Stimulated activated CD4-positive, alpha-beta T cell treated with anti-CD3 and anti-CD28 coated beads, Interleukin-2, amount 100 ng/mL, for 48 hours (primary cell): ENCODE measurements around the gene CCM2L.
"Not testable (repeated sequence)": the region's sequence is repeated elsewhere in the genome, so short reads cannot be mapped to it uniquely, and the experiment has no call there.

ENCODE experiments used
- DNase-seq, 2 donors: peaks; one replicate each; pipeline ENCODE4 v3.0.0-alpha.2; 2020

The CCM2L gene

DNA sequence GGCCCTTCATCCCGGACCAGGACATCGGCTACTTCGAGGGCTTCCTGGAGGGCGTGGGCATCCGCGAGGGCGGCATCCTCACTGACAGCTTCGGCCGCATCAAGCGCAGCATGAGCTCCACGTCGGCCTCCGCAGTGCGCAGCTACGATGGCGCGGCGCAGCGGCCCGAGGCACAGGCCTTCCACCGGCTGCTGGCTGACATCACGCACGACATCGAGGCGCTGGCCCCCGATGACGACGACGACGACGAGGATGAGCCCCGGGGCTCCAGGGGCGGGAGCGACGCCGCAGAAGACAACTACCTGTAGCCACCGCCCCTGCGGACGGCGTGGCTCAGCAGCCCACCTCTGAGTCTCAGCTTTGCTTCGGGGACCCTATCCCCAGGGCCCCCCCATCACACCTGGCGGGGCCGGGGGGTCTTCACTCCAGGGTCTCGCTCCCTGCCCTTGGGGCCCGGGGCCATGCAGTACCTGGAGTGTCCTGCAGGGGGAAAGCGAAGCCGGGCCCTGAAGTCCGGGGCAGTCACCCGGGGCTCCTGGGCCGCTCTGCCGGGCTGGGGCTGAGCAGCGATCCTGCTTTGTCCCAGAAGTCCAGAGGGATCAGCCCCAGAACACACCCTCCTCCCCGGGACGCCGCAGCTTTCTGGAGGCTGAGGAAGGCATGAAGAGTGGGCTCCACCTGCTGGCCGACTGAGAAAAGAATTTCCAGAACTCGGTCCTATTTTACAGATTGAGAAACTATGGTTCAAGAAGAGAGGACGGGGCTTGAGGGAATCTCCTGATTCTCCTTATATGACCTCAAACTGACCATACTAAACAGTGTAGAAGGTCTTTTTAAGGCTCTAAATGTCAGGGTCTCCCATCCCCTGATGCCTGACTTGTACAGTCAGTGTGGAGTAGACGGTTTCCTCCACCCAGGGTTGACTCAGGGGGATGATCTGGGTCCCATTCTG is 21.0 kb downstream of the CCM2L start:
- DNase-seq, result peak; percentile 43 to 63

DNA sequence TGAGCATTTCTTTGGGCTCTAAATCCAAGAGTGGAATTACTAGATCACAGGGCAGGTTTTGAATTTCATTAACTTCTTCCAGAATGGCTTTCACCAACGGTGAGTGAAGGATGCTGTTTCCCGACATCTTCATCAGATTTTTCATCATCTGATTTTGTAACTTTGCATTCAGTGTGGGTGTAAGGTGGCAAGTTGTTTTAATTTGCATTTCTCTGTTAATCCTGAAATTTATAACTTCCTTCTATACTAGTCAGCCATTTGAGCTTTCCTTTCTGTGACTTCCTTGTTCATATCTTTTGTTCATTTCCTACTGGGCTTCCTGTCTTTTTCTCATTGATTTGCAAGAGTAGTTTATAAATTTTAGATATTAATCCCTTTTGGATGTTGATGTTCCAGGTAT is 23.1 kb downstream of the CCM2L start:
- DNase-seq, result no peak

DNA sequence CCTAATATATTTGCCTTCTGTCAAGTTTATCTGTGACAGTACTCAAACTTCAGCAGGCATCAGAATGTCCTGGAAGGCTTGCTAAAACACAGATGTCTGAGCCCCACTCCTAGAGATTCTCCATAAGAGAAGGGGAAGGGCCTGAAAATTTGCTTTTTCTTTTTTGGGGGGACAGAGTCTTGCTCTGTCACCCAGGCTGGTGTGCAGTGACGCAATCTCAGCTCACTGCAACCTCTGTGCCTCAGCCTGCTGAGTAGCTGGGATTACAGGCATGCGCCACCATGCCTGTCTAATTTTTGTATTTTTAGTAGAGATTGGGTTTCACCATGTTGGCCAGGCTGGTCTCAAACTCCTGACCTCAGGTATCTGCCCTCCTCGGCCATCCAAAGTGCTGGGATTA is 23.5 kb downstream of the CCM2L start:
- not testable (repeated sequence) for DNase-seq

DNA sequence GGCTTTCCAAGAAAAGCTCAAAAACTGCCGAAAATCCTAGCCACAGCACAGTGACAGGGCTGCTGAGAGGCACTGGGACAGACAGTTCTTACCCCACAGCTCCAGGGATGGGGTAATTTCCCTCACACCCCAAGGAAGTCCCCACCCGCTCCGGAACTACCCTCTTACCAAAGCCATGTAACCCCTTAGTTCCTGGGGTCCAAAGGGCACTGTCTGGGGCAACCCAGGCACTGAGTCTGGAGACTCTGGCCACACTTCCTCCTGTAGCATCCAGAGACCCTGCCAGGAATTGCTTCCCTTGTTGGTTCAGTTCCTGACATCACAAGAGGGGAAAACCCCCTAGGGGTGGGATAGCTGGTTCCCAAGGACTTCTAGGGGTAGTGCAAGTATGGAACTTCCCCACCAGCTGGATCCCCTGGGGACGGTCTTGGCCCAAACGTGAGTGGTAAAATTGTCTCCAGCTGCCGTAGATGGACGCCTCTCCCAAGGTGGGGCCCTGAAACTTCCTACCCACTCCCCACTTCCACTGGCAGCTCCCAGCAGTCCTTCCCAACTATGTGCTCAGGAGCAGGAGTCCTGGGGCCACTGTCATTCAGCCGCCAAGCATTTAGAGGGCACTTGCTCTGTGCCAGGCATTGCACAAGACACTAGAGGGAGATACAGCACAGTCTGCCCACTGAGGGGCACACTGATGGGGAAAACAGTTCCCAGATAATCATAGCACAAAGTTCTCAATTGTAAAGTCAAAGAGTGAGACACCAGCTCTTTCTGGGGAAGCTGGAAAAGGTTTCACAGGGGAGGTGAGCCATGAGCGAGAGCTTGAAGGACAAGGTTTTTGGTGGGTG is 24.6 kb downstream of the CCM2L start:
- DNase-seq, result no peak

DNA sequence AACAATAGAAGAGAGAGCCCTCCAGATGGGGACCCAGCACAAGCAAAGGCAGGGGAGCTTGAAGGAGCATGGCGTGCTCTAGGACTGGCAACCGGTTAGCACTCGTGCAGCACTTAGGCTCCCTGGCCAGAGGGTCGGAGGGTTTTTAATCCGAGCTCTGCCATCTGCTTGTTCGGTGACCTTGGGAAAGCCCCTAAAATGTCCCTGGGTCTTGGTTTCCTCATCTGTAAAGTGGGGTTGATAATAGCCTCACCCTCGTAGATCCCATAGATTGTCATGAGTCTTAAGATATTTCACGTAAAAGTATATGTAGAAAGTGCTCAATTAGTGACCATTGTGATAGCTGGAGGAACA is 25.2 kb downstream of the CCM2L start:
- DNase-seq, result no peak

DNA sequence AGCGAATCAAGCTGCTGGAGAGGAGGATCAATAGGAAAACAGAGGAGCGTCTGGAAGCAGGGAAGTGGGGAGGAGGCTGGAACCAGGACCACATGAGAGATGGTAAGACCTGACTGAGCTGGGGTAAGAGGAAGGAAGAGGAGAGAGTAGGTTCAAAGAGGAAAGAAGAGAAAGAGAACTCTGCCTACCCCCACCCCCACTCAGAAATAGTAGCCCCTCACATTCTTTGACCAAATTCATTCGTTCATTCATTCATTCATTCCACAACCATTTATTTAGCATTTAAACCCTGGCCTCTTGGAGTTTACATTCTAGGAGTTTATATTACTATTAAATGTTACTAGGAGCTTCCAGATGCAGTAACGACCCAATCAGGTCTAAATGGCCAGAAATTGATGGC is 26.0 kb downstream of the CCM2L start:
- no peak for DNase-seq

DNA sequence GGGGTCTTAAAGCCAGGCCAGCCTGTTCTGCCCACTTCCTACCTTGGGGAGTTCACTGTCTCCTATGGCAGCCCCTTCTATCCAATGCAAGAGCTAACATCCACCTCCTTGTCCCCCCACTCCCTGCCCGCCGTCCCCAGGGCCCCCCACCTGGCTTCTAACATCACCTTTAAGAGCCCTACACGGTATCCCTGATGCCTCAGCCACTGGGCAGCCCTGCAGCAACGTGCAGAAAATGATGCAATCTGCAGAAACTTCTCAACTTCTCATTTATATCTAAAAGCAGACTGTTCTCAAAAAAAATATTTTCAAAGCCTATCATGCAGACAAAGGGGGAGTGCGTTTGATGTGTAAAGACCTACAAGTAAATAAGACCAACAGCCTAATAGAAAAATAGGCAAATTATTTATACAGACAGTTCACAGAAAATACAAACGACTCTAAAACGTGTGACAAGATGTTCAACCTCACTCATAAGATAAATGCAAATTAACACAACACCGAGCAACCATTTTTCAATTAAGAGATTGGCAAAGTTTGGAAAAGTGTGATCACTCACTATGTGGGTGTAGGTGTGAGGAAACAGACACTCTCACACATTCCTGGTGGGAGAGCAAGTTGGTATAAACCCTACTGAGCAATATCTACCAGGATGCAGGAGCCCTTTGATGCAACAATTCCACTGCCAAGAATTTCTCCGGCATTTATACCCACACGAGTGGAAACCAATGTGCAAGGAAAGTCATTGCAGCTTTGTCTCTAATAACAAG is 26.7 kb downstream of the CCM2L start:
- no peak for DNase-seq

DNA sequence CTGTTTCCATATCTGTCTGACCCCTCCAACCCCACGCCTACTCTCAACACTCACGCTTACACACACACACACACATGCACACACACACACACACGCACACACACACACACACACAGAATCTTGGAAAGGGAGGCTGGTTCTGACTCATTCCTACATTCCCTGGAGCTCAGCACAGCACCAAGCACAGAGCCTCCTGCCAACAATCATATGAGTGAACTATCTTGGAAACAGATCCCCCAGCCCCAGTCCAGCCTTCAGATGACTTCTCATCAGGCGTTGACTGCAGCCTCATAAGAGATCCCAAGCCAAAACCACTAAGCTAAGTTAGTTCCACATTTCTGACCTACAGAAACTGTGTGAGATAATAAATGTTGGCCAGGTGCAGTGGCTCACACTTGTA is 27.7 kb downstream of the CCM2L start:
- no peak for DNase-seq

DNA sequence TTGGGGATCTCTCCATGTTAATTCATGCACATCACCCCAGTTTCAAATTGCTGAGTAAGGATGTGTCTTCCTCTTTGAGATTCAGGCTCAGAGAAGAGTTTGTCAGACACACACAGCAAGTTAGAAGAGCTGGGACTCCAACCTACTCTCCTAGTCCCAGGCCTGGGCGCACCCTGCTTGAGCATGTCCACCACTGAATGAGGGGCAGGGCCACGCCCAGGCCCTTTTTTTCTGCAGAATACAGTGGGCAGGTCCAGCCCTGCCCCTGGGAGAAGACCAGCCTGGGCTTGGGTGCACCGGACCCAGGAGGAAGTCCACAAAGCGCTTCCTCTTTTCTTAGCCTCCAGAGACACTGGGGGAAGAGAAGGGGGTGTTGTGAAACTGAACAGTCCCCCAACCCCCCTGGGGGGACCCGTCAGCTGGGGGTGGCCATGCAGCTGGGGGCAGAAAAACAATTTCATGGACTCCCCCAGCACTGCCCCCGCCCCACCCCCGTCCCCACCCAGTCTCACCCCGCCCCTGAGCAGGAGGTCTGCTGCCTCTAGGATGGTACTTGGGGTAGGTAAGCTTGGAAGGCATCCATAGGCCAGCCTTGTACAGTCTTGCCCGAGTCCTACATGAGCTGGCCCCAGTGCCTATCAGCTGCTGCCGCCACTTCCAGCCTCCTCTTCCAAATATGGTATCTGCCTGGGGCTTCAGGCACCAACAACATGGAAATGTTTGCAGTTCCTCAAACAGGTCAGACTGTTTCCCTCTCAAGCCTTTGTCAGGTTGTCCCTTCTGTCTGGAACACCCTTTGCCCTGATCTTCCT is 30.1 kb downstream of the CCM2L start:
- DNase-seq, result no peak

DNA sequence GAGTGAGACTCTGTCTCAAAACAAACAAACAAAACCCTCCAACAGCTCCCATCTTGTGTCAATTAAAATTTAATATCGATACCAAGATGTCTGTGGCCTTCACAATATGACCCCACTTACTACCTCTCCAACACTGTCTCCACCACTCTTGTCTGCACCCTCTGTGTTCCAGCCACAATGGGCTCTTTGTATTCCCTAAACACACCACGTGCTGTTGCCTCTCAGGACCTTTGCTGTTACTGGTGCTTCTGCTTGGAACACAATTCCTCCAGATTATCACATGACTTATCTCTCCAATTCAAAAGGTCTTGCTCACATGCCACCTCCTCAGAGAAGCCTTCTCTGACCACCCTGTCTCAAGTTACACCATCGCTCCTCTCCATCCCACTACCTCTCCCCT is 35.8 kb downstream of the CCM2L start:
- no peak for DNase-seq

DNA sequence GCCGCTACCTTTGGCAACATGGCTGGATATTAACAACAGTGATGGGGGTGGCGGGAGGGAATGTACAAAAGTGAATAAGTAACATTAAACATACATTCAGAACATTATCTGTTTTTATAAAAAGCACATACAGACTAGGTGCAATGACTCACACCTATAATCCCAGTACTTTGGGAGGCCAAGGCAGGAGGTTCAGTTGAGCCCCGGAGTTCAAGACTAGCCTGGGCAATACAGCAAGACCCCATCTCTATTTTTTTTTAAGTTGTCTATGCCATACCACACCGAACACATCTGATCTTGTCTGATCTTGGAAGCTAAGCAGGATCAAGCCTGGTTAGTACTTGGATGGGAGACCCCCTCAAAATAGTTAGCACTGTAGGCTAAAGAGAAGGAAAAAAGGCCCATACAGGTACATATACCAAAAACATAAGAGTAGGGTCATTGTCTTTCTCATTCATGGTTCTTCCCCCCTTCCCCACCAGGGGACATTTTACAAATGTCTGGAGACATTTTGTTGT is 40.1 kb downstream of the CCM2L start:
- no peak for DNase-seq

DNA sequence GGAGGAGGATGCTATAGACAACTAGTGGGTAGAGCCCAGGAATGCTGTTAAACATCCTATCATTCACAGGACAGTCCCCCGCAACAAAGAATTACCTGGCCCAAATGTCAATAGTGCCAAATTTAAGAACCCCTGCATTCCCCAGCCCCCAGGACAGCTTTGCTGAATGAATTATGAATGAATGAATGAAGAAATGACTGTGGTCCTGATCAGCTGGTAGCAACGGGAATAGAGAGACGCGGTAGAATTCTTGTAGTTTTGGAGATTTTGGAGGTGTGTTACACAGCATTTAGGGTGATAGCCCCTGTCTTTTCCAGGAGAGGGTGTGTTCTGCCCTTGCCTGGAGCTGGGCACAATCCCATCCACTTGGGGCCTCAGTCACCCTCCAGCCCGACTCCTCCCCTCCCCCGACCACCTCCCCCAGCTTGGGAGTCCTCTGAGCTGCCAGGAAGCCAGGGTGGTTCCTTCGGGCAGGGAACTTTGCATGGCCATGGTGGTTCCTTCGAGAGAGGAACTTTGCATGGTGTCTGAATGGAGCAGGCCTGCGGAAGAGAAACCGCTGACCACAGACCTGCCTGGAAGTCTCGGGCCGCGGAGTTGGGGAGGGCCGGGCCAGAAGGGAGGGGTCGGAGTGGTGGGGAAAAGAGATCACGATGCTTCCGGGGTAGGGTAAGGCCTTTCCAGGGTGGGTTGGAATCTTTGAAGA is 40.8 kb downstream of the CCM2L start:
- DNase-seq, result no peak

DNA sequence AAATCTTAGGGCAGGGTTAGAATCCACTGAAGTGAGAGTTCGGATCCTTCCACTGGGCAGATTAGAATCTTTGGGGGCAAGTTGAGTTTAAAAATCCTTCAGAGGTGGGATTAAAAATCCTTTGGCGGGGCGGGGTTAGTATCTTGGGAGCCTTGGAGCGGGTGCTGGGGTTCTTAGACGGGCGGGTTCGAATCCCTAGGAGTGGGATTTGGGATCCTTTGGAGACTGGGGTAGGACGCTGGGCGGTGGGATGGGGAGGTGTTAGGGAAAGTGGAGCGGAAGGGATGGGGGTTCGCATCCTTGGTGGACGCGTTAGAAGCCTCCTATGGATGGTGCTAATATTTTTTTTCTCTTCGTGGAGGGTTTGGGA is 41.5 kb downstream of the CCM2L start:
- no peak for DNase-seq

DNA sequence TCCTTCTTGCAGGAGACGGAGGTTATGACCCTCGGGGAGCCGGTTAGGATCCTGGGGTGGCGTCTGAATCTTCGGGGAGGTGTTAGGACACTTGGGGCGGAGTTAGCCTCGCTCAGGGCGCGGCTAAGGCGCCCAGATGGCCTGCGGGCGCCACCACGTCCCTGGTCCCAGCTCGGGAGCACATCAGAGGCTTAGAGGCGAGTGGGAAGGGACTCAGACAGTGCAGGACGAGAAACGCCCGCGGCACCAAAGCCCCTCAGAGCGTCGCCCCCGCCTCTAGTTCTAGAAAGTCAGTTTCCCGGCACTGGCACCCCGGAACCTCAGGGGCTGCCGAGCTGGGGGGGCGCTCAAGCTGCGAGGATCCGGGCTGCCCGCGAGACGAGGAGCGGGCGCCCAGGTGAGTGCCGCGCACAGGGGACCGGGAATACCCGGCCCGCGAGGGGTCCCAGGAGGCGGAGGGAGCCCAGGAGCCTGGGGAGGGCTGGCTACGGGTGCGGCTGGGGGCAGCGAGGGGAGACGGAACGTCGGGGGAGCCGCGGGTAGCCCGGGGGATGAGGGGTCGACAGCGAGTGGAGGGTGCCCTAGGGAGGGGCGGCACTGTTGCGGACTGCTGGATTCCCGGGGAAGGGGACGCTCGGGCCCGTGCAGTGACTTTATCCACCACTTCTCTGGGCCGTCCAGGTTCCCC is 42.0 kb downstream of the CCM2L start, which contains the start of gene HCK:
HCK (plus strand) TSS at position 153 of the 688 bp plus-strand sequence.
- no peak for DNase-seq

DNA sequence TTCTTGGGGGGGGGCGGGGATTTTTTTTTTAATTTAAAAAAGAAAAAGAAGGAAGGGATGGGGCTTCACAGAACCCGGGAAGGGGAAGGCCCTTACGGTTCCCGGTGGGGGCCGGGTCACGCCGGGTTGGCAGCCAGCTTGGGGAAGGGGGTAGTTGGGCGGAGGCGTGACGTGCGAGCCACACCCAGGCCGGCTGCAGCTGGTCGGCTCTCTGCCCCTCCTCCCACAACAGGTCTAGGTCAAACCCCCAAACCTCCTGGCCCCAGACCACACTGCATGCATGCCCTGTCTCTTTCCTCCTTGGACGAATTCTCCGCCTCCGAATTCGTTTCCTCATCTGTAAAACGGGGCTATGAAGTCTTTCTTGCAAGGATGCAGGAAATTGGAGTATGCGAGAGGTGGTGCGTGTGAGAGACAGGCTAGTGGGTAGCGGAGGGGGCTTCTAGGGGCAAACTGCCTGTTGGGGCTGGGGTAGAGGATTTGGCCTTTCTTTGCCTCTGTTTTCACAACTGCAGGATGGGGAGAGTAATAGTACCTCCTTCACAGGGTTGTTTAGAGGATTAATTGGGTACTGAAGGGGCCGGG is 42.6 kb downstream of the CCM2L start:
- no peak for DNase-seq

DNA sequence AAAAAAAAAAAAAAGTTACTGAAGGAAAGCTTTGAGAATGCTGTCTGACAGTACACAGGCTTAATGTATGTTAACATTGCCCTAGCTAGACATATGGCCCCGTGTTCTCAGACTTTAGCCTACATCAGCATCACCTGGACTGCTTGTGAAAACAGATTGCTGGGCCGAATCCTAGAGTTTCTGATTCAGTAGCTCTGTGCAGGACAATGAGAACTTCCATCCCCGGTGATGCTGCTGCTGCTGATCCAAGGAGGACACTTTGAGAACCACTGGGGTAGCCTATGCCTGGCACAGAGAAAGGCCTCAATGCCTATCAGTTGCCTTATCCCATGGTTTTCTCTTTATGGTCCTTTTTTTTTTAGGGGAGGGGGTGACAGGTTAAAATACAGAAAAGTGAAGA is 43.4 kb downstream of the CCM2L start:
- no peak for DNase-seq

DNA sequence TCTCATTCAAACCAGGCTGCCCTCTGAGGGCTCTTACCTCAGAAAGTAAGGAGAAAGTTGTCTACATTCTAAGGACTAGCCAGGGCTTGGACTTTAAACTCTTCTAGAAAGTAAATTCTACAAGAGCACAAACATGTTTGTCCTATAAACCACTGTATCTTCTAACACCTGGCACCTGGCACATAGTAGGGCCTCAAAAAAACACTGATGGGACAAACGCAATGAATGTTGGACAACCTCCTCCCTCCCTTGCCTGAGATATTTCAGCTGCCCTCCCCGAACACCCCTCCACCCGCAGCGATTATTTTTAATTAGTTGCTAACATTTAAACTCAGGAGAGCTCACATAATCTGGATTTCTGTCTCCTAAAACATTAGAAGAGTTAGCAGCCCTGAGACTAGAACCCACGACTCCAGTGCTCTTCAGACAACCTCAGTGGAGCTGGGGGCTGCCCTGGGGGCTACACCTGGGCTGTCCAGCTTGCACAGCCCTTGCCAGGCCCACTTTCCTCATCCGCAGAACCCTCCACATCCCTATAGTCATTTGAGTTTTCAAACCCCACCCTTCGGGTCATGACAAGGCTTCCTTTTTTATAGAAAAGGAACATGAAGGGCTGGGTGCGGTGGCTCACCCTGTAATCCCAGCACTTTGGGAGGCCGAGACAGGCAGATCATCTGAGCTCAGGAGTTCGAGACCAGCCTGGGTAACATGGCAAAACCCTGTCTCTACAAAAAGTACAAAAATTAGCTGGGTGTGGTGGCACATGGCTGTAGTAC is 46.7 kb downstream of the CCM2L start:
- DNase-seq, result no peak

DNA sequence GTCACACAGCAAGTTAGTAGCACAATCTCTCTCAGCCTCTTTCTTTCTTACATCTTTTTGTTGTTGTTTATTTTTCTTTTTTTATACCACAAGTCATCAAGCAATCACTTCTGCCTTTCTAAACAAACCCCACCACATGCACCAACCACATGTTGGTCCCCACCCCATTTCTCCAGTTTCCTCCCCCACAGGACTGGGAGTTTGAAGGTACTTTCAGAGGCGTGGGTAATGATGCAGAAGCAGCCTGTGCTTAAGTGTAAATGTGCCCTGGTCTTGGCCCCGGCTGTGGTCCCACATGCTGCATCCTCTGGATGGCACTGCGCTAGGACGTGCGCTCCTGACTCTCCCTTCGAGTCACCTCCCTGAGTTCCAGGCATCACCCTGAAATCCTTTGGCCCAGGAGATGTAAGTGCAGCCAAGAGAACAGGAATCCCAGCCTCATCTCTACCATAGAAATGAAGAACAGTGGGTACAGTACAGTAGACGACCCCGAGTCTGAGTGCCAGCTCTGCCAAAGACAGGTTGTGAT is 47.5 kb downstream of the CCM2L start:
- no peak for DNase-seq

DNA sequence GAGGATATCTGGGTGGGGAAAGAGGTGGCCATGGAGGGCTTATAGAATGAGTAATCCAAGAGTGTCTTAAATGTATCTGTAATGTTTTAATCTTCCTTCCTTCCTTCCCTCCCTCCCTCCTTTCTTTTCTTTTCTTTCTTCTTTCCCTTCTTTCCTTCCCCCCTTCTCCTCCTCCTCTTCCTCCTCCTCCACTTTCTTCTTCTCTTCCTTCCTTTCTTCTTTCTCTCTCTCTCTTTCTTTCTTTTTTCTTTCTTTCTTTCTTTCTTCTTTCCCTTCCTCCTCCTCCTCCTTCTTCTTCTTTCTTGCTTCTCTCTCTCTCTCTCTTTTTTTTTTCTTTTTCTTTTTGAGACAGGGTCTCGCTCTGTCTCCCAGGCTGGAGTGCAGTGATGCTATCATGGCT is 49.0 kb downstream of the CCM2L start:
- no peak for DNase-seq
